HG02885 (cell line): Measurements from ENCODE around the gene AK8.

Experiments used
- ATAC-seq: cut with Tn5 transposase; IDR thresholded peaks from one replicate; pipeline ENCODE4 v1.9.1; 2021; ENCODE audit warnings: mild to moderate bottlenecking; ENCODE audit not compliant: unreplicated experiment, poor library complexity

Gene AK8

DNA sequence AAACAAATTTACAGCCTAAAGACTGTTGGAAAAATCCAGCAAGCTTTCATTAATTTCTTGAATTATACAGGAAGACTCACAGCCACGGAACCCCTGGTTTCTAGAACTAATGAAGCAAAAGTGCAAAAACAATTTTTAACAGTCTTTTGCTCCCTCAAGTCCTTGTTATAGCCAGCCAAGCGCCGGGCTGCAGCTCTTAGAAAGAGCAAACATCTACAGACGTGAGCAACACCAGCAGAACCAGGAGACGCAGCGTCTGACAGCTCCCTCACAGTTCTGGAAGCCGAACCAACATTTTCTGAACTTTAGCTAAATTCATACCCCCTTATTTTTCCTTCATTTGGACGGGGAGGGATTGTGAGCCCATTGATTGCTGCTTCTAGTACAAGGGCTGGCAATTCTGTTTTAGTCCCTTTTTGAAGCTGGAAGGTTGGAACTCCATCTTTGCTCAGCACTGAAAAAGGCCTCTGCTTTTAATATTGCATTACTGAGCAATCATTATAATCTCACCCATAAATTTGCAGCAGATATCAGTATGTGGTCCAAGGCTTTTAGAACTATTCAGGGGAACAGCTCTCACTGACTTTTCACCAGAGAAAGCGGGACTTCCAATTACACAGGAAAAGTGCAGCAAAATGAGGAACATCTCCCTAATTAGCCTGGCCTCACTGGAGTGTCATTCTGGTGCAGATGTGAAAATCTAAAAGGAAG, 45.8 kb downstream of the AK8 start:
- ATAC-seq, result no peak

DNA sequence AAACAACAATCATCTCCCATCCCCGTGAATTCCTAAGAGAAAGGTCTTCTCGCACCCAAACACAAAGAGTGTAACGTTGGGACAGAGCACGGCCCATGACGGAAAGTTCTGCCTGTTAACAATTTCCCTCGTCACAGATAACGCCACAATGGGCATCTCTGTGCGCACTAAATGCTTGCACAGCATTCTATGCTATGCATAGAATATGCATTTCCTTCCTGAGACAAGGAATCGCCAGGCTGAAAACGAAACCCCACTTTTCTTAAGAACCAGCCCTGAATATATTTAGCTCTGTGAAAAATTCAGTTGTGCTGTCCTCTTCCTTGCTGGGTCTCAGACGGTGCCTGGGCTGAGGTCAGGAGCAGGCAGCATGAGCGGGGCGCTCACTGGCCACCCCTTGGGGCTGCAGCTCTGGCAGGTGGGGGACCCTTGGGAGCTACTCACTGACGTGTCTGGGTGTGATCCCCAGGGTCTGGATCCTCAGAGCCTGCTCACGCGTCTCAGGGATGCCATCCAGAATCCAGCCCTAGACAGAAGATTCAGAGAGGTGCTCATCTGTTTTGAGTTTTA, 49.8 kb downstream of the AK8 start:
- no peak for ATAC-seq

GRCh38 chr9:132827366-132827765, 50.7 kb downstream of the AK8 start:
- ATAC-seq, result no peak

GRCh38 chr9:132826621-132827365, 51.3 kb downstream of the AK8 start:
- ATAC-seq, result no peak

- ATAC-seq, result no peak
These were observed 52.0 kb downstream of the AK8 start for GRCh38 chr9:132826131-132826530.

DNA sequence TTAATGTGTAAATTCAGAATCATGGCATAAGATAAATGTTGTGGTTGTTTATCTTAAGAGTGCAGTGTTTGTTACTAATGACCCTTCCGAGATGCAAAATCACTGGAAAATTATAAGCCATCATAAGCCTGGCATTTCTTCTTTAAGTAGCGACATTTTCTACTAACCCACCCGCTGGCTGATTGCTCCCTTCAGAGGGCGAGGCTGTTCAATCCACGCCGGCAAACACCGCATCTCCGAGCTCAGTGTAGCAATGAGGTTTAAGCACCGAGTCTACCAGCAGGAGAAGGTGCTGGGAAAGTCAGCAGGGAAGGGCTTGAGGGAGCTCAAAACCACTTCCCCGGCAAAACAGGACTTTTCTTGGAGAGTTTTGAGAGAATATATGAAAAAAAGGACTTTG, 52.7 kb downstream of the AK8 start:
- ATAC-seq, result no peak

DNA sequence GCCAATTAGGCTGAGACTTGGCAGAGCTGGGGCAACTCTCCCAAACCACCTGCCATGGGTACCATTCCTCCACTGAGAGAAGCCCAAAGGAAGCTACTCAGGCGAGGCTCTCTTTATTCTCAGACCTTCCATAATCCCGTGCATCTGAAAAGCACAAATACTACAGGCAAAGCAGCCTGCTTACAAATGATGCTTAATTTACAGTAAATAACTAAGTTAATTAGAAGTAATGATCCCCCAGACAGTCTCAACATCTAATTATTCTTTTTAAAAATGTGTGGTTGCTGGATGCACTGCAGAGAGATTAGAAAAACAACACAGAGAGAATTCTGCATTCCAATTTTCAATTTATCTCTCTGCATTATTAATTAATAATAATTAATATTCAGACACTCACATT, 53.1 kb downstream of the AK8 start:
- no peak for ATAC-seq

DNA sequence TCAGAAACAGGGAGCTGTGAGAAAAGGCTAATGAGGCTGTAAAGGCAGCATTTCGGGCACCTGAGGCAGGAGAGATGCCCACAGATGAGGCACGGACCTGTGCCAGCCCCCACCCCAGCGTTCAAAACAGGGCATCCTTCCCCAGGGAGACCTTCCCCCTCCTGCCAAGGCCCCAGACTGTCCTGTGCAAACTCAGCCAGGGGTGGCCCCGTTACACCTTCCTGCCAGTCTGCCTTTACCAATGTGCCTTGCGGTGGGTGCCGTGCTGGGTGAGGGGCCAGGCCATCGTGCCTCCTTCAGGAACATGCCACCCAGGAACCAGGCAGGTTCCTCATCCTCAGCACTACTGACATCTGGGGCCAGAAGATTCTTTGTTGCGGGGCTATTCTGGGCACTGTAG, 53.9 kb downstream of the AK8 start:
- no peak for ATAC-seq

DNA sequence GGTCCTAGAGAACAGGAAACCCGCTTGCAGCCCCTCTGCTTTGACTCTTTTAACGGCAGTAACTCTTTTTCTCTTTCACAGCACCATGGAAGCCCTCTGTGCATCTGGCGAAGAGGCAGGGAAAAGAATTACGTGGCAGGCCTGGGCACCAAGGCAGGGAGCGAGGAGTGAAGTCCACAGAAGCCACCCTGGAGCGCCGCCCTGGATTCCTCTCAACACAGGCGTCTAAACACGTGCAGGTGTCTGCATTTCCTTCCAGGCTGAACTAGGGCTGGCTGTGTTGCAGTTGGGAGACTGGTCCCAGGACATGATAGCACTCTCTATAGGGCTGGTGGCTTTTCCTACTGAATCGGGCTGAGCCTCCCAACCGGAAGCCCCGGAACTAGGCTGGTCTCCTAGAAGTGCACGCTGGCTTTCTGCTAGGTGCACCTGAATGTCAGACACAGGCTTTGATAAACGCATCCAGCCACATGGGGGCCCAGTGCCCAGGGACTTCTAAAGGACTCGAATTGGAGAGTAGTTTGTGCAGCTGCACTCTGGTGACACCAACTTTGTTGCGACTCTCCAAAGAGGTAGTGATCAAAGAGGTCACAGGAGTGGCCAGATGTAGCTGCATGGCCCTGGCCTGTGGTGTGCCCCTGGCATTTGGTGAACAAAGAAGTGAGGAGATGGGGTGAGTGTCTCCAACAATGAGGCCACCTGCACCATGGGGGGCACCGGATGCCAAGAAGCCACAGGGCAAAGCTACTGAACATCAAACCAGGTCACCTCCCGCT, 54.5 kb downstream of the AK8 start:
- no peak for ATAC-seq

DNA sequence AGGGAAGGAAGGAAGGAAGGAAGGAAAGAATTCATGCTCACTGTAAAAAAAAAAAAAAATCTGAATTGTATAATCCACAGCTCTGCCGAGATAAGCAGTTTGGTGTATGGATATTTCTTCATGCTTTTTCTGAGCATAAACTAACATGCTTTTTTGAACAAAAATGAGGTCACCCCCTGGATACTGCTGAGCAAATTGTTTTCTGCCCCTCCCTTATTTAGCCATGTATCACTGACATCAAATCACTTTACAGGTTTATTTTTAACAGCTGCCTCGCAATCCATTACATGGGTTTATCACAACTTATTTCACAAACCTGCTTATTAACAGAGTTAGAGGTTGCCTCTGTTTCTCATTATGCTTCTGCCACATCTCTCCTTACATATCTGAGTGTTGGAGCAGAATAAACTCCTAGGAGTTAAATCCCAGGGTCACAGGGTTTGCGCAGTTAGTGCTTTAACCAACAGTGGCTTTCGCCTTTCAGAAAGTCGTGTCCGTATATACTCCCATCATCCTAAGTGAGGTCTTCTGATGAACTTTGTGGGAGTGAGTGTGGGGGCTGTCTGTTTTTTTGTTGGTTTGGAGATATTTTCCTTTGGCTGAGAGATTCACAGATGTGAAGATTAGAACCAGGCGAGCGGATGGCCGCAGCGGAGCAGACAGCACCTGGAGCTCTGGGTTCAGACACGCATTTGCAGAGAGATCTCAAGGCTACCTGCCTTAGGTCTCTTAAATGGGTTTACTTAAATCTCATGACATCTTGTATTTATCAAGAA, 57.7 kb downstream of the AK8 start:
- no peak for ATAC-seq

- no peak for ATAC-seq
These were observed 59.5 kb downstream of the AK8 start for GRCh38 chr9:132818588-132818987.

DNA sequence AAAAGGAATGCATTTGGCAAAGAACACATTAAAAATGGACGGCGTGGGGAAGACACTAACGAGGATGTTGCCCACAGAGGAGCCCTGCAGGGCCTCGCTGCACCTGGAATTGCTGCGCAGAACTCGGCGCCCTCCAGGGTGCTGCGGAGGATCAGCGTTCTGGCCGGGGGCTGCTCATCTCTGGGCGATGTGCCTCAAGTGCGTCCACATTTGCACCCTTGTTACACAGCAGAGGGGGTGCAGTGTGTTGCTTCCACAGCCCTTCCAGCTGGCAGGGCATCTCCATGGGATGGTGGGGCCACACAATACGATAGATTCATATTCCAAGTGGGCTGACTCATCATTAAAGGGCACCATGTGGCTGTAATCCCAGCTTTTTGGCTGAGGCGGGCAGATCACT, 63.1 kb downstream of the AK8 start:
- no peak for ATAC-seq

- ATAC-seq, result no peak
These were observed 64.8 kb downstream of the AK8 start for GRCh38 chr9:132813115-132813771.

DNA sequence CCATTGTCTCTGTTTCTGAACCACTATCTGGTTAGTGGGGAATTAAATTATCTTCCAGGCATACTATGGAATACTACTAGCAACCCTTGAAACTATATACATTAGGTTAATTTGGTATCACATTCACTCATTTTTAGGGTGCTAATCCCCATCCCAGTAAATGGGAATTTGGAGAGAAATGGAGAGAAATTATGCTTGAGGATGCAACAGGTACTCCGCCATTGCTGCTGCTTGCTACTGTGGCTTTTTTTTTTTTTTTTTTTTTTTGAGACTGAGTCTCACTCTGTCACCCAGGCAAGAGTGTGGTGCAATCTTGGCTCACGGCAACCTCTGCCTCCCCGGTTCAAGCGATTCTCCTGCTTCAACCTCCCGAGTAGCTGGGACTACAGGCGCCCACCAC, 66.1 kb downstream of the AK8 start:
- ATAC-seq, result no peak

GRCh38 chr9:132810314-132810713, 67.8 kb downstream of the AK8 start:
- no peak for ATAC-seq

- ATAC-seq, result no peak
These were observed 68.3 kb downstream of the AK8 start for GRCh38 chr9:132809677-132810271.

GRCh38 chr9:132808645-132809044, 69.4 kb downstream of the AK8 start:
- ATAC-seq, result no peak

- no peak for ATAC-seq
These were observed 71.2 kb downstream of the AK8 start for GRCh38 chr9:132806723-132807421.

DNA sequence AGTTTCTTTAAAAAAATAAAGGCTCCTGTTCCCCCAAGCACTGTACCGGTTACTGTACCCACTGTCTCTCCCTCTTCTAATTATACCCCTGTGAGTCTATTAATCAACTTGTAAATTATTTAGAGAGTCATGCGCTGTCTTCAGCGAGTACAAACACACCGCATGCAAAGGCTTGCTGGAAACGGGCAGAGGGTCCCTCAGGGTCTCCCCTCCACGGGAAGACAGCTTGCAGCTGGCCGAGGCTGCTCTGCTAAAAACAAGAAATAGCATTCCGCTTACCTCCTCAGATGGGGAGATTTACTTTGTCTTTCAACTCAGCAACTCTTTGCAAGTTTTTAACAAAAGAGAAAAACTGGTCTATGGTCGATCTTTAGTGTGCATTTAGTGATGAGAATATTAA, 71.8 kb downstream of the AK8 start:
- no peak for ATAC-seq
